AG09319 (cell line): ENCODE results near the gene EVC2.
"Not testable (repeated sequence)": the region's sequence is repeated elsewhere in the genome, so short reads cannot be mapped to it uniquely, and the experiment has no call there.

Experiments
- DNase-seq: peaks from one replicate; pipeline ENCODE4 v3.0.0-alpha.2; 2010; ENCODE audit warnings: low read depth; ENCODE audit errors: extremely low read depth
- TF ChIP-seq, protein P1 (sequence below): IDR thresholded peaks from 2 replicates; pipeline ENCODE4 v1.5.1; 2011; ENCODE audit warnings: low read depth, mild to moderate bottlenecking, inconsistent platforms, low read length, moderate library complexity

EVC2 gene

DNA sequence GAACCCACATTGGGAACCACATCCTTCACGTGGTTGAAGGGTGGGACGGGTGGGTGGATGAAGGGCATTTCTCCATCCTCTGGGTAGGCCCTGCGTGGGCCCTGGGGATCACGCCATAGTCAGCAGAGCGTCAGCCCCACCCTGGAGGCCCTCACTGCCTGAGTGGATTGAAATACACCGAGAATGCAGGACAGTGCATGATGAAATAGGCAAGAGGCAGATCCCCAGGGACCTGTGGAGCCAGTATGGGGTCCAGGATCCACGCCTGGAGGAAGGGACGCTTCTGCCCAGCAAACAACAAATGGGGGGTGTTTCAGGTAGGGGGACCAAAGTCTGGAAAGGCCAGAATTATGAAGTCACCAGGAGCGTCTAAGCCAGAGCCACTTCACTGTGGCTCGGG, 22.1 kb upstream of the EVC2 start:
- TF ChIP-seq, protein P1, sequence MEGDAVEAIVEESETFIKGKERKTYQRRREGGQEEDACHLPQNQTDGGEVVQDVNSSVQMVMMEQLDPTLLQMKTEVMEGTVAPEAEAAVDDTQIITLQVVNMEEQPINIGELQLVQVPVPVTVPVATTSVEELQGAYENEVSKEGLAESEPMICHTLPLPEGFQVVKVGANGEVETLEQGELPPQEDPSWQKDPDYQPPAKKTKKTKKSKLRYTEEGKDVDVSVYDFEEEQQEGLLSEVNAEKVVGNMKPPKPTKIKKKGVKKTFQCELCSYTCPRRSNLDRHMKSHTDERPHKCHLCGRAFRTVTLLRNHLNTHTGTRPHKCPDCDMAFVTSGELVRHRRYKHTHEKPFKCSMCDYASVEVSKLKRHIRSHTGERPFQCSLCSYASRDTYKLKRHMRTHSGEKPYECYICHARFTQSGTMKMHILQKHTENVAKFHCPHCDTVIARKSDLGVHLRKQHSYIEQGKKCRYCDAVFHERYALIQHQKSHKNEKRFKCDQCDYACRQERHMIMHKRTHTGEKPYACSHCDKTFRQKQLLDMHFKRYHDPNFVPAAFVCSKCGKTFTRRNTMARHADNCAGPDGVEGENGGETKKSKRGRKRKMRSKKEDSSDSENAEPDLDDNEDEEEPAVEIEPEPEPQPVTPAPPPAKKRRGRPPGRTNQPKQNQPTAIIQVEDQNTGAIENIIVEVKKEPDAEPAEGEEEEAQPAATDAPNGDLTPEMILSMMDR, result no peak

DNA sequence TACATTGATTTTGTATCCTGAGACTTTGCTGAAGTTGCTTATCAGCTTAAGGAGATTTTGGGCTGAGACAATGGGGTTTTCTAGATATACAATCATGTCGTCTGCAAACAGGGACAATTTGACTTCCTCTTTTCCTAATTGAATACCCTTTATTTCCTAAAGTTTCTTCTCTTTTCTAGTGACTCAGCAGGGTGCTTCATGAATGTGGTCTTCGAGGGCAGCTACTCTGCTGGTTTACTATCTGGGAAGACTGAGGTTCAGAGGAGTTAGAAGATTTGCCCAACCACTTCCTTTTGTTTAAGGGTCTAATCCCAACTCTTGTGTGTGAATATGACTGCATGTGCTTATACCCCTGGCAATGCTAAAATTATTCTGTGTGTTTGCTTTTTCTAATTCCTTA, 20.1 kb upstream of the EVC2 start:
- not testable (repeated sequence) for DNase-seq

More for the DNA sequence above, 22.1 kb upstream of the EVC2 start:
- no peak for DNase-seq

DNA sequence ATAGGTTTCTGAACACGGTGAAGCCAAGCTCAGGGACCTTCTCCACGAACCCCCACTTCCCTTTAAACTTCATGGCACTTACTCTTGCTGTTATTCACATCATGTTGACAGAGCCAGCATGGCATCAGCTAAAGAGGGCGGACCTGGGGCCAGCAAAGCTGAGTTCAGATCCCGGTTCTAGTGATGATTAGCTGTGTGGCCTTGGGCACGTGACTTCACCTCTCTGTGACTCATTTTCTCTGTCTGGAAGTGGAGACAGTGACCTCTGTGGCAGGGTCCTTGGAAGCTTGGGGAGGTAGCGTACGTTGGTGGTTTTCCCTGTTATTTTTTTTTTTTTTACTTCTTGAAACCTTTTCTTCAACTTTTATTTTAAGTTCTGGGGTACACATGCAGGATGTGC, 16.0 kb upstream of the EVC2 start:
- TF ChIP-seq, protein P1, result no peak
- no peak for DNase-seq

DNA sequence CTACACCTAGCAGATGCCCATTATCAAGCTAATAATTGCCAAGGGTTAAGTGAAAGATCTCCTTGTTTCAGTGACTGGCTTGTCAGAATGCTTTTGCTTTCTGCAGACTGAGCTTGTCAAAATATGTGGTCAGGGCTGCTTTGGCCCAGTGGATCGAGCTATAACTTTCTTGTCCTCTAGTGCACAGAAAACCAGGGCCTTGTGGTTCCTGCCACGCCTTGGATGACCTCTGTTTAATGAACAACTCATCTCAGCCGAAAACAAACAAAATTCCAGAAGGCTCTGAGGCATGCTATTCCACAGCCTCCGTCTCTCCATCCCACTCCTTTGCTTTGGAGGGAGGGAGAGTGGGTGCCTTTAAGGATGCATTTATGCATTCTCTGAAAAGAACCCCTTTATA, 14.0 kb upstream of the EVC2 start:
- TF ChIP-seq, protein P1, result no peak
- DNase-seq, result no peak

DNA sequence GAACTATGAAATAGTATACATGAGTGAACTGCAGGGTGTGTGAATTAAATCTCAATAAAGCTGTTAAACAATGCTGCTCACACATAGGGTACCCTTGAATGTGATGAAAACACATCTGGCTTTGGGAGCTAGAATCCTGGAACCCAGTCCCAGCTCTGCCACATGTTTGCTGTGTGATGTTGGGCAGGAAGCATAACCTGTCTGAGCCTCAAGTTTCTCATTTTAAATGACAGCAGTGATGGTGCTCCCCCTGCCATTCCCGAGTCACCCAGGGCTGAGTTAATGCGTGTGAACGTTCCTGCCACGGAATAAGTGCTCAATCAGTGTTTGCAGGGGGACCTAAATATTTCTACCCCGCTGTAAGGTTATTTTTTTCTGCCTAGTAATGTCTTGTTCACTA, 13.6 kb upstream of the EVC2 start:
- DNase-seq, result no peak
- TF ChIP-seq, protein P1, result no peak

DNA sequence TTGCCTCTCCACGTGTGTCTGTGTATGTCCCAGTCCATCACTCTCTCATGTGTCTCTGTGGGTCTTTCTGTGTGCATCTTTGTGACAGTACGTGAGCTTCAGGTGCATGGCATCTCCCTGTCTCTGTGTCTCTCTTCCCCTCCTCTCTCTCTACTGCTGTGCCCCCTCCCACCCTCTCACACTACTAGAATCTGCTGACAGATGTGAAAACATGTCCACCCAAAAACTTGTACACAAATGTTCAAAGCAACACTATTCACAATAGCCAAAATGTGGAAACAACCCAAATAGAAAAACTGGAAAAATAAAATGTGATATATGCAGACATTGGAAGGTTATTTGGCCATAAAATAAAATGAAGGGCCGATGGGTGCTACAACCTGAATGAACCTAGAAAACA, 12.6 kb upstream of the EVC2 start:
- DNase-seq, result no peak

DNA sequence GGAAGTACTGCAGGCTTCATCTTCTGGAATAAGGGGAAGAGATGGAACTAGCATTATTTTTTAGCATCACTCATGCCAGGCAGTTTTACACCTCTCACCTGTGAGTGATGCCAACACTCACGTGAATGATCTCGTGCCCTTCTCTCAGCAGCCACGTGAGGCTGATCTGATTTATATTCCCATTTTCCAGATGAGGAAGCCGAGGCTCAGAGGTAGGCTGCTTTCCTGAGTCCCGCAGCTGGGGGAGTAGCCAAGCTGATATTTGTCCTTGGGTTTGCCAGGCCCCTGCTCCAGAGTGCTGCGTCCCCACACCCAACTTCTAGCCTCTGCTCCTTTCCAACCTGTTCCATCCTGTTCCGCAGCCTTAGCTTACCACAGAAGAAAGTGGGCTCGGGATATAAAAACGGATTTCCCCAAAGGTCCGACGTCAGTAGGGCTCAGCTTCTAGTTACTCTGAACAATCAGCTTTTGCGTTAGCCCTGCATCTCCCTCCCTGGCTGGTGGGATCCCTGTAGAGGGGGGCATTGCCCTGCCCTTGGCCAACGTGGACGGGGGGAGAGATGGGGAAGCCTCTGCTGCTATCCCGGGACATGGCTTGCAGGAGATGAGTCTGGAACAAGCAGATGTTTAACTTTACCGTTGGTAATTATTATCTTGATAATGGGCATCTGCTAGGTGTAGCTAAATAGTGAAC, 11.9 kb upstream of the EVC2 start:
- TF ChIP-seq, protein P1, result no peak
- no peak for DNase-seq

More for the DNA sequence above, 12.6 kb upstream of the EVC2 start:
- TF ChIP-seq, protein P1, result no peak
